ENCODE data around the gene CALB2. TPM values are rescaled to one million over a fixed set of nuclear protein-coding genes. Genes with fewer than 3 reads are reported as not detected.

CALB2 gene
- total and polyA plus RNA-seq, 2 of the 8 experiments (the other 6 are each of a cell fraction or from before 2014, with no cell fraction given): 1.9 to 2.6 TPM

Other genes starting within 250 kb of the CALB2 start
- 1.8 and 2.1 TPM in 2 replicates for gene HYDIN, start 128.0 kb upstream of the CALB2 start, total RNA-seq (2021; fragmentation: NEBNext Ultra II Directional; extraction: Animal tissue kit (Norgen Biotek cat#: 25700))
- 1.1 and 1.3 TPM in 2 replicates for gene HYDIN, start 128.0 kb upstream of the CALB2 start, polyA plus RNA-seq (2011; rRNA removed)
- 11.4 and 12.8 TPM in 2 replicates for gene CMTR2, start 69.3 kb upstream of the CALB2 start, total RNA-seq (2021; fragmentation: NEBNext Ultra II Directional; extraction: Animal tissue kit (Norgen Biotek cat#: 25700))
- gene CMTR2, start 69.3 kb upstream of the CALB2 start, polyA plus RNA-seq (2011; rRNA removed): 5.7 and 8.5 TPM in 2 replicates
- not detected in 2 replicates for gene TLE7, start 83.3 kb downstream of the CALB2 start, total RNA-seq (2021; fragmentation: NEBNext Ultra II Directional; extraction: Animal tissue kit (Norgen Biotek cat#: 25700))
- 0.03 and 0.06 TPM in 2 replicates for gene TLE7, start 83.3 kb downstream of the CALB2 start, polyA plus RNA-seq (2011; rRNA removed)
- 10.2 and 12.7 TPM in 2 replicates for gene ZNF23, start 103.5 kb downstream of the CALB2 start, total RNA-seq (2021; fragmentation: NEBNext Ultra II Directional; extraction: Animal tissue kit (Norgen Biotek cat#: 25700))
- 2.4 and 3.3 TPM in 2 replicates for gene ZNF23, start 103.5 kb downstream of the CALB2 start, polyA plus RNA-seq (2011; rRNA removed)
- gene ZNF19, start 130.6 kb downstream of the CALB2 start, total RNA-seq (2021; fragmentation: NEBNext Ultra II Directional; extraction: Animal tissue kit (Norgen Biotek cat#: 25700)): 3.5 TPM in 2 replicates
- gene ZNF19, start 130.6 kb downstream of the CALB2 start, polyA plus RNA-seq (2011; rRNA removed): 1.1 and 1.5 TPM in 2 replicates
- gene CHST4, start 167.7 kb downstream of the CALB2 start, total RNA-seq (2021; fragmentation: NEBNext Ultra II Directional; extraction: Animal tissue kit (Norgen Biotek cat#: 25700)): 11.7 and 12.1 TPM in 2 replicates
- 14.6 and 17.0 TPM in 2 replicates for gene CHST4, start 167.7 kb downstream of the CALB2 start, polyA plus RNA-seq (2011; rRNA removed)
- not detected in 2 replicates for gene TAT, start 218.4 kb downstream of the CALB2 start, total RNA-seq (2021; fragmentation: NEBNext Ultra II Directional; extraction: Animal tissue kit (Norgen Biotek cat#: 25700))
- gene TAT, start 218.4 kb downstream of the CALB2 start, polyA plus RNA-seq (2011; rRNA removed): 0.03 and 0.13 TPM in 2 replicates

Data from H1 (cell line).